Measurements from ENCODE around the gene DENND1A.
"Not testable (repeated sequence)": the region's sequence is repeated elsewhere in the genome, so short reads cannot be mapped to it uniquely, and the experiment has no call there.

- TF ChIP-seq CTCF, POLR2A (IDR thresholded peaks at IDR 0.05): not testable (repeated sequence)
These were observed 14.5 kb upstream of the DENND1A start for GRCh38 chr9:123944464-123944863.

All from right lobe of liver (tissue), 4 donors.